HEK293 (cell line): ENCODE data around the gene KLK13.

Source experiments
- CTCF ChIA-PET: fragments of 350-600 bp; formaldehyde crosslinking; extraction: SDS; loops from one replicate; lab custom pipeline; 2021; ENCODE audit warnings: antibody characterized with exemption; lab: Yijun Ruan, JAX
- POLR2A ChIA-PET: fragments of 300-600 bp; formaldehyde crosslinking; extraction: SDS; loops from one replicate; lab custom pipeline; 2020; ENCODE audit warnings: antibody characterized with exemption, inconsistent platforms; lab: Yijun Ruan, JAX
- H3K27ac ChIP-seq: fragments of 200-500 bp; sonication (Bioruptor generic); 2 replicates; pipeline ENCODE4 v1.5.1; 2014; ENCODE audit warnings: low read depth, low read length, control low read depth, inconsistent platforms; ENCODE audit errors: extremely low read depth
- H3K36me3 ChIP-seq, 2 experiments: fragments of 200-500 bp in 1 of 2; sonication (Bioruptor generic) in 1 of 2; 1 replicate in 1 of 2; 2 replicates in 1 of 2; pipeline ENCODE4 v1.5.1; 2014 to 2017; ENCODE audit warnings: inconsistent platforms in 2 of 2, low read length in 2 of 2; ENCODE audit not compliant: control insufficient read depth in 2 of 2, insufficient read depth in 1 of 2
- H3K4me1 ChIP-seq: fragments of 200-500 bp; sonication (Bioruptor generic); 2 replicates; pipeline ENCODE4 v1.5.1; 2014; ENCODE audit warnings: mild to moderate bottlenecking, low read length, inconsistent platforms; ENCODE audit not compliant: control insufficient read depth, insufficient read depth
- H3K4me3 ChIP-seq: 2 replicates; pipeline ENCODE4 v1.5.1; 2011; ENCODE audit warnings: low read depth, mild to moderate bottlenecking, control low read depth, low read length, moderate library complexity
- H3K9me3 ChIP-seq: fragments of 200-500 bp; sonication (Bioruptor generic); 2 replicates; pipeline ENCODE4 v1.5.1; 2014; ENCODE audit warnings: low read depth, low read length, inconsistent platforms; ENCODE audit not compliant: control insufficient read depth, insufficient read depth
- BCL11B ChIP-seq: fragments of 450-650 bp; formaldehyde crosslinking; IDR thresholded peaks from 2 replicates; pipeline ENCODE4 v1.5.1; 2016; ENCODE audit warnings: low read depth, missing biosample characterization, missing genetic modification characterization
- FEZF1 ChIP-seq: fragments of 450-650 bp; formaldehyde crosslinking; IDR thresholded peaks from 2 replicates; pipeline ENCODE4 v1.5.1; 2016; ENCODE audit warnings: missing biosample characterization, missing genetic modification characterization
- GLIS1 ChIP-seq: fragments of 450-650 bp; formaldehyde crosslinking; IDR thresholded peaks from 2 replicates; pipeline ENCODE4 v1.5.1; 2016; ENCODE audit warnings: missing biosample characterization, missing genetic modification characterization
- KLF1 ChIP-seq: fragments of 450-650 bp; formaldehyde crosslinking; IDR thresholded peaks from 2 replicates; pipeline ENCODE4 v1.5.1; 2016; ENCODE audit warnings: missing biosample characterization, missing genetic modification characterization
- MYNN ChIP-seq: fragments of 450-650 bp; formaldehyde crosslinking; IDR thresholded peaks from 2 replicates; pipeline ENCODE4 v1.5.1; 2016; ENCODE audit warnings: missing biosample characterization, missing genetic modification characterization, borderline replicate concordance
- MZF1 ChIP-seq: fragments of 450-650 bp; formaldehyde crosslinking; IDR thresholded peaks from 2 replicates; pipeline ENCODE4 v1.5.1; 2017; ENCODE audit warnings: missing biosample characterization, missing genetic modification characterization, borderline replicate concordance
- ZBTB17 ChIP-seq: fragments of 450-650 bp; formaldehyde crosslinking; IDR thresholded peaks from 2 replicates; pipeline ENCODE4 v1.5.1; 2016; ENCODE audit warnings: missing biosample characterization, missing genetic modification characterization
- ZBTB21 ChIP-seq: fragments of 450-650 bp; formaldehyde crosslinking; IDR thresholded peaks from 2 replicates; pipeline ENCODE4 v1.5.1; 2017; ENCODE audit warnings: missing biosample characterization, missing genetic modification characterization
- ZFP3 ChIP-seq: fragments of 450-650 bp; formaldehyde crosslinking; IDR thresholded peaks from 2 replicates; pipeline ENCODE4 v1.5.1; 2016; ENCODE audit warnings: low read depth, missing biosample characterization, missing genetic modification characterization
- ZFP37 ChIP-seq: fragments of 450-650 bp; formaldehyde crosslinking; IDR thresholded peaks from 2 replicates; pipeline ENCODE4 v1.5.1; 2016; ENCODE audit warnings: missing biosample characterization, missing genetic modification characterization
- ZNF169 ChIP-seq: fragments of 450-650 bp; formaldehyde crosslinking; IDR thresholded peaks from 2 replicates; pipeline ENCODE4 v1.5.1; 2016; ENCODE audit warnings: missing biosample characterization, missing genetic modification characterization
- ZNF2 ChIP-seq: fragments of 450-650 bp; formaldehyde crosslinking; IDR thresholded peaks from 2 replicates; pipeline ENCODE4 v1.5.1; 2016; ENCODE audit warnings: missing biosample characterization, missing genetic modification characterization
- ZNF211 ChIP-seq: fragments of 450-650 bp; formaldehyde crosslinking; IDR thresholded peaks from 2 replicates; pipeline ENCODE4 v1.5.1; 2016; ENCODE audit warnings: low read depth, missing biosample characterization, missing genetic modification characterization
- ZNF23 ChIP-seq: fragments of 450-650 bp; formaldehyde crosslinking; IDR thresholded peaks from 2 replicates; pipeline ENCODE4 v1.5.1; 2016; ENCODE audit warnings: missing biosample characterization, missing genetic modification characterization, borderline replicate concordance
- ZNF239 ChIP-seq: fragments of 450-650 bp; formaldehyde crosslinking; IDR thresholded peaks from 2 replicates; pipeline ENCODE4 v1.5.1; 2016; ENCODE audit warnings: missing biosample characterization, missing genetic modification characterization
- ZNF292 ChIP-seq: fragments of 450-650 bp; formaldehyde crosslinking; IDR thresholded peaks from 2 replicates; pipeline ENCODE4 v1.5.1; 2016; ENCODE audit warnings: low read depth, missing biosample characterization, missing genetic modification characterization, borderline replicate concordance
- ZNF302 ChIP-seq: fragments of 450-650 bp; formaldehyde crosslinking; IDR thresholded peaks from 2 replicates; pipeline ENCODE4 v1.5.1; 2016; ENCODE audit warnings: missing biosample characterization, missing genetic modification characterization, low read depth
- ZNF311 ChIP-seq: fragments of 450-650 bp; formaldehyde crosslinking; IDR thresholded peaks from 2 replicates; pipeline ENCODE4 v1.5.1; 2017; ENCODE audit warnings: missing biosample characterization, missing genetic modification characterization, borderline replicate concordance
- ZNF530 ChIP-seq: fragments of 450-650 bp; formaldehyde crosslinking; IDR thresholded peaks from 2 replicates; pipeline ENCODE4 v1.5.1; 2016; ENCODE audit warnings: low read depth, missing biosample characterization, missing genetic modification characterization
- ZNF555 ChIP-seq: fragments of 450-650 bp; formaldehyde crosslinking; conservative IDR thresholded peaks from 2 replicates; pipeline ENCODE4 v1.5.1; 2017; ENCODE audit warnings: missing biosample characterization, mild to moderate bottlenecking, missing genetic modification characterization, inconsistent platforms
- ZNF670 ChIP-seq: fragments of 450-650 bp; formaldehyde crosslinking; IDR thresholded peaks from 2 replicates; pipeline ENCODE4 v1.5.1; 2016; ENCODE audit warnings: missing biosample characterization, missing genetic modification characterization, low read depth
- ZNF677 ChIP-seq: fragments of 450-650 bp; IDR thresholded peaks from 2 replicates; pipeline ENCODE4 v1.5.0; 2018; ENCODE audit warnings: missing biosample characterization, mild to moderate bottlenecking, missing genetic modification characterization, moderate library complexity
- ZNF792 ChIP-seq: fragments of 450-650 bp; formaldehyde crosslinking; IDR thresholded peaks from 2 replicates; pipeline ENCODE4 v1.5.1; 2016; ENCODE audit warnings: missing biosample characterization, missing genetic modification characterization
- ZSCAN23 ChIP-seq: fragments of 450-650 bp; formaldehyde crosslinking; IDR thresholded peaks from 2 replicates; pipeline ENCODE4 v1.5.1; 2016; ENCODE audit warnings: missing biosample characterization, missing genetic modification characterization
- TF ChIP-seq, protein P1 (sequence below): fragments of 450-650 bp; IDR thresholded peaks from 2 replicates; pipeline ENCODE4 v1.5.1; 2018; ENCODE audit warnings: missing biosample characterization, missing genetic modification characterization
- TF ChIP-seq, protein P2 (sequence below): fragments of 450-650 bp; formaldehyde crosslinking; IDR thresholded peaks from 2 replicates; pipeline ENCODE4 v1.5.1; 2016; ENCODE audit warnings: missing biosample characterization, missing genetic modification characterization
- TF ChIP-seq, protein P3 (sequence below): fragments of 450-650 bp; formaldehyde crosslinking; IDR thresholded peaks from 2 replicates; pipeline ENCODE4 v1.5.1; 2017; ENCODE audit warnings: missing biosample characterization, missing genetic modification characterization
- TF ChIP-seq, protein P4 (sequence below): sonication (generic); formaldehyde crosslinking; IDR thresholded peaks from 2 replicates; pipeline ENCODE4 v1.8.1; 2022; ENCODE audit warnings: mild to moderate bottlenecking, moderate library complexity, missing genetic modification reagents
- TF ChIP-seq, protein P5 (sequence below): fragments of 450-650 bp; formaldehyde crosslinking; IDR thresholded peaks from 2 replicates; pipeline ENCODE4 v1.5.1; 2017; ENCODE audit warnings: missing biosample characterization, missing genetic modification characterization

The KLK13 gene

DNA sequence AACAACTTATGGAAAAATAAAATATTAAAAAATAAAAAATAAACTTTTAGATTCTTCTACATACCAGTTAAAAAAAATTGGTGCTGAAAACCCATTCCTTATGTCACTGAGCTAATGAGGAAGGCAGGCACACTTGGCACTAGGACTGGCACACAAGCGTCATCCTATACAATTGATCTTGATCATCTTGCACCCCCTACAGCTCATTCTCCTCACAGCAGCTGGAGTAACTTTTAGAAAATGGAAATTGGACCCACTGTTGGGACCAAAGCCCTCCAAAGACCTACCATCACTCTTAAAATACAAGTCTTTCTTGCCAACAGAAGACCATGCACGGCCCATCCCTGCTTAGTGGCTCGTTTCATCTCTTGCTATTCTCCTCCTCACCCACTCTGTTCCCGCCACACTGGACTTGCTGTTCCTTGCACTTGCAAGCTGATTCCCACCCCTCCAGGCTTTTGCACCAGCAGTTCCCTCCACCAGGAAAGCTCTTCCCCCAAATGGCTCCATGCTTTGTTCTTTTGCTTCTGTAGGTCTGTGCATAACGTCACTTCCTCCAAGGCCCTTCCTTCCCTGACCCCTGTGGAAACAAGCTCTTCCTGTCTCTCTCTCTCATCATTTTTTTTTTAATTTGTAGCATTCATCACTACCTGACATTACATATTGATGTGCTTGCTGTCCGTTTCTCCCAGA is 31.7 kb upstream of the KLK13 start (continued):
- TF ChIP-seq, protein P1, sequence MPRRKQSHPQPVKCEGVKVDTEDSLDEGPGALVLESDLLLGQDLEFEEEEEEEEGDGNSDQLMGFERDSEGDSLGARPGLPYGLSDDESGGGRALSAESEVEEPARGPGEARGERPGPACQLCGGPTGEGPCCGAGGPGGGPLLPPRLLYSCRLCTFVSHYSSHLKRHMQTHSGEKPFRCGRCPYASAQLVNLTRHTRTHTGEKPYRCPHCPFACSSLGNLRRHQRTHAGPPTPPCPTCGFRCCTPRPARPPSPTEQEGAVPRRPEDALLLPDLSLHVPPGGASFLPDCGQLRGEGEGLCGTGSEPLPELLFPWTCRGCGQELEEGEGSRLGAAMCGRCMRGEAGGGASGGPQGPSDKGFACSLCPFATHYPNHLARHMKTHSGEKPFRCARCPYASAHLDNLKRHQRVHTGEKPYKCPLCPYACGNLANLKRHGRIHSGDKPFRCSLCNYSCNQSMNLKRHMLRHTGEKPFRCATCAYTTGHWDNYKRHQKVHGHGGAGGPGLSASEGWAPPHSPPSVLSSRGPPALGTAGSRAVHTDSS (tag by site-specific recombination), result no peak
- TF ChIP-seq ZNF169 (tag by site-specific recombination), result no peak
- TF ChIP-seq ZSCAN23 (tag by site-specific recombination), result no peak
- no peak for TF ChIP-seq BCL11B (tag by site-specific recombination)
- TF ChIP-seq, protein P2, sequence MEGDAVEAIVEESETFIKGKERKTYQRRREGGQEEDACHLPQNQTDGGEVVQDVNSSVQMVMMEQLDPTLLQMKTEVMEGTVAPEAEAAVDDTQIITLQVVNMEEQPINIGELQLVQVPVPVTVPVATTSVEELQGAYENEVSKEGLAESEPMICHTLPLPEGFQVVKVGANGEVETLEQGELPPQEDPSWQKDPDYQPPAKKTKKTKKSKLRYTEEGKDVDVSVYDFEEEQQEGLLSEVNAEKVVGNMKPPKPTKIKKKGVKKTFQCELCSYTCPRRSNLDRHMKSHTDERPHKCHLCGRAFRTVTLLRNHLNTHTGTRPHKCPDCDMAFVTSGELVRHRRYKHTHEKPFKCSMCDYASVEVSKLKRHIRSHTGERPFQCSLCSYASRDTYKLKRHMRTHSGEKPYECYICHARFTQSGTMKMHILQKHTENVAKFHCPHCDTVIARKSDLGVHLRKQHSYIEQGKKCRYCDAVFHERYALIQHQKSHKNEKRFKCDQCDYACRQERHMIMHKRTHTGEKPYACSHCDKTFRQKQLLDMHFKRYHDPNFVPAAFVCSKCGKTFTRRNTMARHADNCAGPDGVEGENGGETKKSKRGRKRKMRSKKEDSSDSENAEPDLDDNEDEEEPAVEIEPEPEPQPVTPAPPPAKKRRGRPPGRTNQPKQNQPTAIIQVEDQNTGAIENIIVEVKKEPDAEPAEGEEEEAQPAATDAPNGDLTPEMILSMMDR, result peak; percentile 39; the same call in 1 of the 2 replicates
- TF ChIP-seq, protein P3, sequence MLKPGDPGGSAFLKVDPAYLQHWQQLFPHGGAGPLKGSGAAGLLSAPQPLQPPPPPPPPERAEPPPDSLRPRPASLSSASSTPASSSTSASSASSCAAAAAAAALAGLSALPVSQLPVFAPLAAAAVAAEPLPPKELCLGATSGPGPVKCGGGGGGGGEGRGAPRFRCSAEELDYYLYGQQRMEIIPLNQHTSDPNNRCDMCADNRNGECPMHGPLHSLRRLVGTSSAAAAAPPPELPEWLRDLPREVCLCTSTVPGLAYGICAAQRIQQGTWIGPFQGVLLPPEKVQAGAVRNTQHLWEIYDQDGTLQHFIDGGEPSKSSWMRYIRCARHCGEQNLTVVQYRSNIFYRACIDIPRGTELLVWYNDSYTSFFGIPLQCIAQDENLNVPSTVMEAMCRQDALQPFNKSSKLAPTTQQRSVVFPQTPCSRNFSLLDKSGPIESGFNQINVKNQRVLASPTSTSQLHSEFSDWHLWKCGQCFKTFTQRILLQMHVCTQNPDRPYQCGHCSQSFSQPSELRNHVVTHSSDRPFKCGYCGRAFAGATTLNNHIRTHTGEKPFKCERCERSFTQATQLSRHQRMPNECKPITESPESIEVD (tag by site-specific recombination), result no peak

DNA sequence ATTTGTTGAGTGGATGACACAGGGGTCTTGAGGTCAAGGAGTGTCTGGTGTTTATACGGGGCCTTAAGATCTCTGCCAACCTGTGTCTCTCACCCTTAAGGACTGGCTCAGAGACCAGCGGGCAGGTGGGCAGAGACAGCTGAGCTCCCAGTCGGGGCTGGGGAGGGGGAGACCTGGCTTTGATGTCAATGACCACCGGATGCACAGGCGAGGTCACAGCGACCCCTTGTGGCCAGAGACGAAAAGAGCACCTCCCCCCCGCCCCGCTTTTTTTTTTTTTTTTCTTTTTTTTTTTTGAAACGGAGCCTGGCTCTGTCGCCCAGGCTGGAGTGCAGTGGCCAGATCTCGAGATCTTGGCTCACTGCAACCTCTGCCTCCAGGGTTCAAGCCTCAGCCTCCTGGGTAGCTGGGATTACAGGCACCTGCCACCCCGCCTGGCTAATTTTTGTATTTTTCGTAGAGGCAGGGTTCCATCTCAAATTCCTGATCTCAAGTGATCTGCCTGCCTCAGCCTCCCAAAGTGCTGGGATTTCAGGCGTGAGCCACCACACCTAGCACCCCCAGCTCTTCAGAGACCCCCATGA is 29.9 kb upstream of the KLK13 start:
- peaks cover 15% of the 10 kb centered on the region for H3K4me1 ChIP-seq
- H3K9me3 ChIP-seq, result no peaks in the 10 kb centered on the region
- POLR2A ChIA-PET, result interaction anchor here (0.7 to 0.9 kb wide), 2 partner anchors 52 to 77 kb away, joined by 4 to 7 read pairs; no protein-coding TSS in a partner anchor
- H3K36me3 ChIP-seq, result peaks cover 0 to 15% of the 10 kb centered on the region in 2 experiments; a peak in 2 of 3 replicates
- no peak overlapping the region for H3K27ac ChIP-seq
- CTCF ChIA-PET, result interaction anchor here (0.5 to 7.0 kb wide), 40 partner anchors 8 to 556 kb away, joined by 3 to 177 read pairs (median 4); partner anchors contain the start of genes CTU1 and KLK10
- no peak overlapping the region for H3K4me3 ChIP-seq
- TF ChIP-seq ZNF555 (tag by site-specific recombination) (no peak), ZBTB21 (no peak), FEZF1 (no peak), ZNF792 (tag by site-specific recombination) (no peak), ZNF311 (no peak), ZNF302 (no peak), ZNF239 (tag by site-specific recombination) (no peak), ZNF530 (tag by site-specific recombination) (no peak), ZNF670 (tag by site-specific recombination) (no peak), GLIS1 (tag by site-specific recombination) (peak; percentile 51; the same call in 1 of the 2 replicates), MYNN (tag by site-specific recombination) (no peak), KLF1 (no peak), ZNF211 (tag by site-specific recombination) (no peak), ZNF677 (tag by site-specific recombination) (no peak), ZNF2 (tag by site-specific recombination) (no peak; the same call in 1 of the 2 replicates), MZF1 (no peak), ZNF23 (no peak), ZBTB17 (tag by site-specific recombination) (peak; percentile 38; the same call in 1 of the 2 replicates), ZFP37 (no peak), ZNF292 (tag by site-specific recombination) (no peak), ZFP3 (tag by site-specific recombination) (no peak)
- TF ChIP-seq, protein P4, sequence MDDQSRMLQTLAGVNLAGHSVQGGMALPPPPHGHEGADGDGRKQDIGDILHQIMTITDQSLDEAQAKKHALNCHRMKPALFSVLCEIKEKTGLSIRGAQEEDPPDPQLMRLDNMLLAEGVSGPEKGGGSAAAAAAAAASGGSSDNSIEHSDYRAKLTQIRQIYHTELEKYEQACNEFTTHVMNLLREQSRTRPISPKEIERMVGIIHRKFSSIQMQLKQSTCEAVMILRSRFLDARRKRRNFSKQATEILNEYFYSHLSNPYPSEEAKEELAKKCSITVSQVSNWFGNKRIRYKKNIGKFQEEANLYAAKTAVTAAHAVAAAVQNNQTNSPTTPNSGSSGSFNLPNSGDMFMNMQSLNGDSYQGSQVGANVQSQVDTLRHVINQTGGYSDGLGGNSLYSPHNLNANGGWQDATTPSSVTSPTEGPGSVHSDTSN (CRISPR knock-in tag), result no peak
- TF ChIP-seq, protein P5, sequence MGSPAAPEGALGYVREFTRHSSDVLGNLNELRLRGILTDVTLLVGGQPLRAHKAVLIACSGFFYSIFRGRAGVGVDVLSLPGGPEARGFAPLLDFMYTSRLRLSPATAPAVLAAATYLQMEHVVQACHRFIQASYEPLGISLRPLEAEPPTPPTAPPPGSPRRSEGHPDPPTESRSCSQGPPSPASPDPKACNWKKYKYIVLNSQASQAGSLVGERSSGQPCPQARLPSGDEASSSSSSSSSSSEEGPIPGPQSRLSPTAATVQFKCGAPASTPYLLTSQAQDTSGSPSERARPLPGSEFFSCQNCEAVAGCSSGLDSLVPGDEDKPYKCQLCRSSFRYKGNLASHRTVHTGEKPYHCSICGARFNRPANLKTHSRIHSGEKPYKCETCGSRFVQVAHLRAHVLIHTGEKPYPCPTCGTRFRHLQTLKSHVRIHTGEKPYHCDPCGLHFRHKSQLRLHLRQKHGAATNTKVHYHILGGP (tag by site-specific recombination), result no peak
